Progenitor cell of endocrine pancreas (in vitro differentiated cells): ENCODE measurements around the gene KRCC1. TPM values are rescaled to one million over a fixed set of nuclear protein-coding genes. Genes with fewer than 3 reads are reported as not detected.

Source experiments
- DNase-seq: peaks from one replicate; pipeline ENCODE4 v3.0.0; 2021; ENCODE audit warnings: low spot score; ENCODE audit not compliant: unreplicated experiment
- H3K27ac Mint-ChIP-seq: 2 replicates; pipeline ENCODE4 v1.8.0; 2021; ENCODE audit warnings: mild to moderate bottlenecking, moderate library complexity, mixed read lengths
- H3K27me3 Mint-ChIP-seq: 2 replicates; pipeline ENCODE4 v1.8.0; 2021; ENCODE audit warnings: mixed read lengths
- H3K36me3 Mint-ChIP-seq: 2 replicates; pipeline ENCODE4 v1.8.0; 2022; ENCODE audit warnings: mixed read lengths; ENCODE audit not compliant: insufficient read depth
- H3K4me1 Mint-ChIP-seq: 2 replicates; pipeline ENCODE4 v1.8.0; 2021; ENCODE audit warnings: low read depth, mixed read lengths
- H3K4me3 Mint-ChIP-seq: 2 replicates; pipeline ENCODE4 v1.8.0; 2021; ENCODE audit warnings: low read depth, mild to moderate bottlenecking, moderate library complexity, mixed read lengths
- H3K9me3 Mint-ChIP-seq: 2 replicates; pipeline ENCODE4 v1.8.0; 2021; ENCODE audit warnings: low read depth, mixed read lengths
- CTCF ChIP-seq: fragments of 200-600 bp; sonication (generic); IDR thresholded peaks from one replicate; pipeline ENCODE4 v1.5.0; 2021; ENCODE audit warnings: antibody characterized with exemption, mild to moderate bottlenecking; ENCODE audit not compliant: unreplicated experiment
- total RNA-seq: library from RNA; stranded (reverse); gene quantifications from 2 replicates; pipeline ENCODE4 v1.2.1, GENCODE V29; 2021

KRCC1 gene
- total RNA-seq, 1 donor from 2014 or later, result 16.2 TPM

GRCh38 chr2:88057437-88057844 is 1.9 kb upstream of the KRCC1 start:
- no peak for DNase-seq
- peaks cover 33% of the 10 kb centered on the region for H3K4me1 Mint-ChIP-seq
- H3K9me3 Mint-ChIP-seq, result no peaks in the 10 kb centered on the region
- TF ChIP-seq CTCF, result no peak
- H3K27ac Mint-ChIP-seq, result no peak overlapping the region
- H3K4me3 Mint-ChIP-seq, result peak overlapping the region; percentile 1
- no peaks in the 10 kb centered on the region for H3K27me3 Mint-ChIP-seq
- peaks cover 1% of the 10 kb centered on the region for H3K36me3 Mint-ChIP-seq

DNA sequence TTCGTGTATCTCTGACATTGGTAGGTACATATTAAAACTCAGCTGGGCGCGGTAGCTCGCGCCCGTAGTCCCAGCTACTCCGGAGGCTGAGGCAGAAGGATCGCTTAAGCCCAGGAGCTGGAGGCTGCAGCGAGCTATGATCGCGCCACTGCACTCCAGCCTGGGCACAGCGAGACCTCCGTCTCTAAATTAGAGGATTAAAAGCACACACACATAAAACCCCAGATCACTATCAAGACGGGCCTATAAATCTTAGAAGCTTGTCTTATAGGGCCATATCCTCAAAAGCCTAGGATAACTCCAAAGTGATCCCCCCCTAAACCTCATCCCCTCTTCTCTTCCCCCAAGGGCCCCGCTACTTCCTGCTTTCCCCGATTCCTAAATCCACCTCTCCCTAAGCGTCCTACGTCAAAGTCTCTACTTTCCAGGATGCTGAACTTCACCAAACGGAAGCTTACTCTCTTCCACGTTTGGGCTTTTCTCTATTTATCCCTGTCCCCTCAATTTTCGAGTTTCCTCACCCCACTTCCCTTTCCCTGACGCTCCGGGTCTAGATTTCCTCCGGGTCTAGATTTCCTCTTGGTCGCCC is 707 bp downstream of the KRCC1 start:
- Mint-ChIP-seq H3K4me1 (peaks cover 27% of the 10 kb centered on the region), H3K27me3 (no peaks in the 10 kb centered on the region), H3K4me3 (peak overlapping the region; percentile 99), H3K27ac (peak overlapping the region; percentile 96), H3K36me3 (peaks cover 1% of the 10 kb centered on the region), H3K9me3 (no peaks in the 10 kb centered on the region)
- no peak for DNase-seq
- no peak for TF ChIP-seq CTCF

- Mint-ChIP-seq H3K4me1 (peaks cover 27% of the 10 kb centered on the region), H3K9me3 (no peaks in the 10 kb centered on the region), H3K27me3 (no peaks in the 10 kb centered on the region), H3K27ac (no peak overlapping the region), H3K4me3 (peak overlapping the region; percentile 99), H3K36me3 (peaks cover 1% of the 10 kb centered on the region)
- no peak for TF ChIP-seq CTCF
- no peak for DNase-seq
Observed at GRCh38 chr2:88053934-88054781, 1.4 kb downstream of the KRCC1 start.

- no peaks in the 10 kb centered on the region for H3K9me3 Mint-ChIP-seq
- H3K4me3 Mint-ChIP-seq, result peak overlapping the region; percentile 3
- H3K27ac Mint-ChIP-seq, result no peak overlapping the region
- H3K27me3 Mint-ChIP-seq, result no peaks in the 10 kb centered on the region
- peaks cover 27% of the 10 kb centered on the region for H3K4me1 Mint-ChIP-seq
- DNase-seq, result no peak
- no peak for TF ChIP-seq CTCF
- peaks cover 1% of the 10 kb centered on the region for H3K36me3 Mint-ChIP-seq
Observed at GRCh38 chr2:88053296-88053695, 2.3 kb downstream of the KRCC1 start.

DNA sequence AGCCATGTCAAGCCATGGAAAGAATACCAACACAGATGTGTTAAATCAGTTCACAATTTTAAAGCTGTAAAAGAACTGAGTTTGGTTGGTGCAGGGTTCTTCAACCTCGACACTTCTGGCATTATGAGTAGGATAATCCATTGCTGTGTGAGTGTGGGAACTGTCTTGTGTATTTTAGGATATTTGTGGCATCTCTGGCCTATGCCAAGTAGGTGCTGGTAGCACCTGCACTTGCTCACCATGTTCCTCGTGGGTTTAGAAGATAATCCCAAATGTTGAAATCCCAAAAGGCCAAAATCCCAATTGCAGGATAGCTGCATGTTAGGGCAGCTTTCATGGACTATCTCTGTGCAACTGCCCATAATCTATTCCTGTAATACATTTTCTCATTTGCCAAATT is 3.8 kb downstream of the KRCC1 start:
- no peak for DNase-seq
- Mint-ChIP-seq H3K27me3 (no peaks in the 10 kb centered on the region), H3K4me3 (no peak overlapping the region), H3K9me3 (no peaks in the 10 kb centered on the region), H3K27ac (no peak overlapping the region), H3K4me1 (peaks cover 26% of the 10 kb centered on the region), H3K36me3 (peaks cover 1% of the 10 kb centered on the region)
- no peak for TF ChIP-seq CTCF
